GM12892 (cell line): ENCODE data around the gene STK33.

ENCODE experiments used
- POLR2AphosphoS5 ChIP-seq: IDR thresholded peaks from 2 replicates; pipeline ENCODE4 v1.6.1; 2011; ENCODE audit warnings: low read depth, low read length, control low read depth
- TAF1 ChIP-seq: IDR thresholded peaks from 2 replicates; pipeline ENCODE4 v1.6.1; 2011; ENCODE audit warnings: low read depth, mild to moderate bottlenecking, control low read depth, low read length, borderline replicate concordance

- TF ChIP-seq POLR2AphosphoS5: no peak
- no peak for TF ChIP-seq TAF1
Measured at GRCh38 chr11:8392166-8392565, 201.9 kb downstream of the STK33 start.
